Coronary artery (tissue), 2 donors: ENCODE results near the gene PRSS33.

Experiments used
- DNase-seq: peaks from one replicate; pipeline ENCODE4 v3.0.0-alpha.2; 2017; ENCODE audit warnings: low spot score
- H3K27ac ChIP-seq, 2 donors: fragments of 200-600 bp; sonication (generic); one replicate each; pipeline ENCODE4 v1.5.1; 2016 to 2019
- H3K4me3 ChIP-seq: fragments of 200-600 bp; sonication (generic); 2 replicates; pipeline ENCODE4 v1.5.1; 2016; ENCODE audit warnings: mild to moderate bottlenecking, moderate library complexity
- TF ChIP-seq, protein P1 (sequence below): fragments of 200-600 bp; sonication (generic); IDR thresholded peaks from one replicate; pipeline ENCODE4 v1.5.1; 2019; ENCODE audit warnings: antibody characterized with exemption

Gene PRSS33

GRCh38 chr16:2752035-2752849 is 35.1 kb downstream of the PRSS33 start, which contains the start of gene SRRM2:
TSS of gene SRRM2 (plus strand) at chr16:2752638. CDS start at chr16:2756365, 3,727 bp downstream.
- TF ChIP-seq, protein P1, sequence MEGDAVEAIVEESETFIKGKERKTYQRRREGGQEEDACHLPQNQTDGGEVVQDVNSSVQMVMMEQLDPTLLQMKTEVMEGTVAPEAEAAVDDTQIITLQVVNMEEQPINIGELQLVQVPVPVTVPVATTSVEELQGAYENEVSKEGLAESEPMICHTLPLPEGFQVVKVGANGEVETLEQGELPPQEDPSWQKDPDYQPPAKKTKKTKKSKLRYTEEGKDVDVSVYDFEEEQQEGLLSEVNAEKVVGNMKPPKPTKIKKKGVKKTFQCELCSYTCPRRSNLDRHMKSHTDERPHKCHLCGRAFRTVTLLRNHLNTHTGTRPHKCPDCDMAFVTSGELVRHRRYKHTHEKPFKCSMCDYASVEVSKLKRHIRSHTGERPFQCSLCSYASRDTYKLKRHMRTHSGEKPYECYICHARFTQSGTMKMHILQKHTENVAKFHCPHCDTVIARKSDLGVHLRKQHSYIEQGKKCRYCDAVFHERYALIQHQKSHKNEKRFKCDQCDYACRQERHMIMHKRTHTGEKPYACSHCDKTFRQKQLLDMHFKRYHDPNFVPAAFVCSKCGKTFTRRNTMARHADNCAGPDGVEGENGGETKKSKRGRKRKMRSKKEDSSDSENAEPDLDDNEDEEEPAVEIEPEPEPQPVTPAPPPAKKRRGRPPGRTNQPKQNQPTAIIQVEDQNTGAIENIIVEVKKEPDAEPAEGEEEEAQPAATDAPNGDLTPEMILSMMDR = no peak
- H3K27ac ChIP-seq = peak within 1 kb of the TSS; percentile 99

DNA sequence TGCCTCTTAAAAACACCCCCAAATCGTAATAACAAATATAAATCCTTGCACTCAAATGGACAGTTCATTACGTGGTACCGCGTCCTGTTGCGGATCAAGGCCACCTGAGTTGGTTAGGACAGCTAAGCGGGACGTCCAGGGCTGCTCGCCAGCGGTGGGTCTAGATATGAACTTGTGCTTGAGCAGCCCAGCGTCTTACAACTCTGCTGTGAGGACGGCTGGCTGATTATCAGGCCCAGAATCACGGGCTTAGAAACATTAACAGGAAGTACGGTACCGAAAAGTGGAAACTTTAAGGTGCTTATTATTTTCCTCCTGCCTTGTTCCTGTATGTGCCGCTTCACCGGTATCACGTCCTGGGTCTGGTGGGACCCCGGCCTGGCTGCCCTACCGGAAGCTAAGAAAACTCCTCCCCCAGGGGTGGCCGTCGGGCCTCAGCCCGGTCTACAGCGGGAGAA is 35.8 kb downstream of the PRSS33 start:
- peak overlapping the region; percentile 99 for H3K27ac ChIP-seq
- TF ChIP-seq, protein P1 = no peak
- no peak for DNase-seq
- H3K4me3 ChIP-seq = peak overlapping the region; percentile 87

More at GRCh38 chr16:2752035-2752849, 35.1 kb downstream of the PRSS33 start, which contains the start of gene SRRM2:
- peak within 1 kb of the TSS; percentile 87 for H3K4me3 ChIP-seq
- DNase-seq = peak; percentile 96

DNA sequence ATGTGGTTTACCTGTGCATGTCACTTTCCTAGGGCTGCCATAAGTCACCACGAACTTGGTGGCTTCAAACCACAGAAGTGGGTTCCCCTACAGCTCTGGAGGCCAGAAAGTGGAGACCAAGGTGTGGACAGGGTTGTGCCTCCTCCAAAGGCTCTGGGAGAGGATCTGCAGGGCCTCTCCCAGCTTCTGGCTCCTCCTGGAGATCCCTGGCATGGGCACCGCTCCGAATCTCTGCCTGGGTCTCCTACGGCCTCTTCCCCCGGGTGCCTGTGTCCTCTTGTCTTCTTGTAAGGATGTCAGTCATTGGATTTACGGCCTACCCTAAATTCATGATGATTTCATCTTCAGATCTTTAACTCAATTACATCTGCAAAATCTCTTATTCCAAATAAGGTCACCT is 37.4 kb downstream of the PRSS33 start:
- DNase-seq = no peak
- TF ChIP-seq, protein P1 = no peak
- H3K27ac ChIP-seq = no peak overlapping the region
- H3K4me3 ChIP-seq = no peak overlapping the region

- no peak overlapping the region for H3K4me3 ChIP-seq
- no peak overlapping the region for H3K27ac ChIP-seq
- TF ChIP-seq, protein P1 = no peak
- no peak for DNase-seq
These were observed 37.9 kb downstream of the PRSS33 start for GRCh38 chr16:2749476-2749875.

DNA sequence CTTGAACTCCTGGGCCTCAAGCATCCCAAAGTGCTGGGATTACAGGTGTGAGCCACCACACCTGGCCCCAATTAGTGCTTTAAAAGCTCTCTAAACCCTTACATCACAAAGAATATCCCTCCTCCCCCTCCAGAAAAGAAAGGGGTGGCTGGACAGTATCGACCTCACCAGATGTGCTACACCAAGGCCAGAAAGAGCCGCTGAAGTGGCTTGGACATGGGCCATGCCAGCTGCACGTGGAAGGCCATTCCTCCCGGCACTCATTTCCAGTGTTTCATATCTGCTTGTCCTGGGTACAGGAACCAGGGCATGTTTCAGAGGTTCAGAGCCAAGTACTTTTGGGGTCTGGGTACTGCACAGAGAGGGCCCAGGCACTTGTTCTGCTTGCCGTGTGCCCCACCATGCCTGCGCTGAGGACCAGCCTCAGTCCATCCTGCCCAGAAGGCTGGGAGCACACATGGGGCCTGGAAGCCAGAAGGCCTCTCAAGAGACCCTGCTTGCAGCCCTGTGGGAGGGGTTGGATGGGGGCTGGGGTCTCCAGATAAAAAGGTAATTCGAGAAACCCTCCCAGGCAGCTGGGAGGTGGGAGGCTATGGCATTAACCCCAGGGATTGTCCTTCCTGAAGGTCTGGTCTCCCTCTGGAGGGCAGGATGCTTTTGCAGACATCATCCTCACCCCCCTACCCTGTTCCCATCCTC is 38.5 kb downstream of the PRSS33 start:
- TF ChIP-seq, protein P1 = no peak
- no peak for DNase-seq
- no peak overlapping the region for H3K27ac ChIP-seq

GRCh38 chr16:2745961-2746360 is 41.4 kb downstream of the PRSS33 start:
- DNase-seq = no peak
- TF ChIP-seq, protein P1 = no peak
- Histone ChIP-seq H3K27ac (no peak overlapping the region), H3K4me3 (no peak overlapping the region)

More for the DNA sequence above, 38.5 kb downstream of the PRSS33 start:
- H3K4me3 ChIP-seq = no peak overlapping the region
